Astrocyte of the spinal cord (primary cell): ENCODE results near the gene ARHGEF28.

Source experiments
- DNase-seq: peaks from one replicate; pipeline ENCODE4 v3.0.0; 2011; ENCODE audit warnings: low read depth, low spot score
- H3K4me3 ChIP-seq: 2 replicates; pipeline ENCODE4 v1.5.1; 2011; ENCODE audit warnings: low read depth, mild to moderate bottlenecking, low read length, moderate library complexity
- in situ Hi-C: cut with HindIII; loops from 2 replicates; pipeline ENCODE4 v1.10.0; 2017; ENCODE audit warnings: low sequenced_read_pairs
- TF ChIP-seq, protein P1 (sequence below): IDR thresholded peaks from 2 replicates; pipeline ENCODE4 v1.5.1; 2012; ENCODE audit warnings: low read depth, mild to moderate bottlenecking, low read length, inconsistent platforms

Gene ARHGEF28

GRCh38 chr5:73810429-73810828, 184.4 kb downstream of the ARHGEF28 start:
- no peak for DNase-seq
- no peak overlapping the region for H3K4me3 ChIP-seq
- TF ChIP-seq, protein P1, sequence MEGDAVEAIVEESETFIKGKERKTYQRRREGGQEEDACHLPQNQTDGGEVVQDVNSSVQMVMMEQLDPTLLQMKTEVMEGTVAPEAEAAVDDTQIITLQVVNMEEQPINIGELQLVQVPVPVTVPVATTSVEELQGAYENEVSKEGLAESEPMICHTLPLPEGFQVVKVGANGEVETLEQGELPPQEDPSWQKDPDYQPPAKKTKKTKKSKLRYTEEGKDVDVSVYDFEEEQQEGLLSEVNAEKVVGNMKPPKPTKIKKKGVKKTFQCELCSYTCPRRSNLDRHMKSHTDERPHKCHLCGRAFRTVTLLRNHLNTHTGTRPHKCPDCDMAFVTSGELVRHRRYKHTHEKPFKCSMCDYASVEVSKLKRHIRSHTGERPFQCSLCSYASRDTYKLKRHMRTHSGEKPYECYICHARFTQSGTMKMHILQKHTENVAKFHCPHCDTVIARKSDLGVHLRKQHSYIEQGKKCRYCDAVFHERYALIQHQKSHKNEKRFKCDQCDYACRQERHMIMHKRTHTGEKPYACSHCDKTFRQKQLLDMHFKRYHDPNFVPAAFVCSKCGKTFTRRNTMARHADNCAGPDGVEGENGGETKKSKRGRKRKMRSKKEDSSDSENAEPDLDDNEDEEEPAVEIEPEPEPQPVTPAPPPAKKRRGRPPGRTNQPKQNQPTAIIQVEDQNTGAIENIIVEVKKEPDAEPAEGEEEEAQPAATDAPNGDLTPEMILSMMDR, result no peak
- in situ Hi-C loops, result no loop called here

DNA sequence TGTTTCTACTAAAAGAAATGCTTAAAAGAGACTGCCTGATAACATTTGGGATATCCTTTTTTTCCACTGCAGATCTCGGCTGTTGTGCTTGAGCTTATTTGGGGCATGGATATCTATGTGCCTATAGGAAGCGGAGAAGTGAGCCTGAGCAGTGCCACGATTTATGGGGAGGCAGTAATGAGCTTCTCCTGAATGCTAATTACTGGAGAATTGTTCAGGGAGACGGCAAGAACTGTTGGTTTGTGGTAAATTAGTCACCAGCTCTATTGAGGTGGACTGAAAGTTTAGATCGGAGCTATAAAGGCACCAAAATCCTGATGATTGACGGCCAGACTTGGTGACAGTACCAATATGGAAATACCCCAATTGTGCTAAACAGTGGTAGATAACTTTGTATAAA, 186.5 kb downstream of the ARHGEF28 start:
- in situ Hi-C loops, result no loop called here
- TF ChIP-seq, protein P1, result no peak
- H3K4me3 ChIP-seq, result no peak overlapping the region
- no peak for DNase-seq

- DNase-seq, result peak; percentile 59
- peak overlapping the region; percentile 45 for H3K4me3 ChIP-seq
- in situ Hi-C loops, result no loop called here
- TF ChIP-seq, protein P1, result no peak
Measured at GRCh38 chr5:73812962-73813588, 187.1 kb downstream of the ARHGEF28 start.

DNA sequence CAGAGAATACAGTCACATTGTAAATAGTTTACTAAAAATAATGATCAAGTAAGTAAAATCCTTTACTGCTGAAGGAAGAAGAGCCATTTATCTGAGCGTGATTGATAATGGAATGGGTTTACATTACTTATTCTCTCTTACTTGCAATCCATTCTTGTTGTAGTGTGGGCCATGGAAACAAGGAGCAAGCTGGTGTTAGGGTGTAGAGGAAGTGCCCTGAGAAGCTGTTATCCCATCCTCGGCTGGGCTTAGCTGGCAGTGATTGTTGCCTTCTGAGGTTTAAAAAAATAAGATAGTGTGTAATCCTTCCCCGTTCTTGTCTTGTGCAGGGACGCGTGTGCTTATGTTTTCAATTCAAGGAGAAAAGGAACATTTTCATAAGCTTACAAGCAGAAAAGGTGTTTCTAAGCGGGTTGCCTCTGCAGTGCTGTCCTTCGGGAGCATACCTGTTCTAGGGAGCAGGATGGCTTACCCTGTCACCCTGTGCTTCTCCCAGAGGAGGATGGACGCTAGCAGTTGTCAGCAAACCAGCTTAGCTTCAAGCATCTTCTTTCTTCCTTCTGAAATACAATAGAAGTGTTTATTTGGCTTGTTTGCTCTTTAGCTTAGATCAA, 188.3 kb downstream of the ARHGEF28 start:
- DNase-seq, result no peak
- TF ChIP-seq, protein P1, result no peak
- in situ Hi-C loops, result no loop called here
- H3K4me3 ChIP-seq, result peak overlapping the region; percentile 15

GRCh38 chr5:73815631-73816030, 189.6 kb downstream of the ARHGEF28 start:
- DNase-seq, result peak; percentile 55
- in situ Hi-C loops, result no loop called here
- H3K4me3 ChIP-seq, result no peak overlapping the region
- TF ChIP-seq, protein P1, result no peak

DNA sequence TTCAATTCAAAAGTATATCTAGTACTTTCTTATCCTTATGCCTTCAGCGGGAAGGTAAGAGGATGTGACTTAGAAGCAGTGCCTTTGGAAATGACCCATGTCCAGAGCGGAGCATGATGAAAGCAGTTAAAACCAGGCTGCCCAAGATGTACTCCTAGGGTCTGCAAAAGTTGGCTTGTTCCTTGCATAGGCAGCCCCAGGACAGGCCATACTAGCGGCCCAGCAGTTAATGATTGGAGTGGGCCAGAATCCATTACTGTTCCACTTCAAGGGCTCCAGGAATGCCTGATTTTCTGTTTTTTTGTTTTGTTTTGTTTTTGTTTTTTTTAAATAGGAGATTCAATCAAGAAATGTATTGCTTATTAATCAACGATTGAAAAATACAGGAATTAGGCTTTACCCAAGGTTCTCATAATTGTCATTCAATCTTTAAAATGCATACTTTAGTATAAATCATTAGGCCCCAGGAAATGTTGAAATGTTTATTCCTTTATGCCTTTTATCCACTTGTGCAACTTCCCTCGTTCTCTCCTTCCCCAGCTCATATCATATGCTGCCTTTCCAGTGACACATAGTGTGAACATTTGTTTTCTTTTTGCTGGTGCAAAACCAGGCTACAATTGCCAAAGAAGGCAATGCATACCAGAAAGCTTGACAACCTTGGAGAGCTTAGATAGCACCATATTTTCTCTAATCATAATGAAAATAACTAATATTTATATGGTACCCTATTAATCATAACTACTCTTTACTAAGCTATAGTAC, 190.8 kb downstream of the ARHGEF28 start:
- in situ Hi-C loops, result no loop called here
- peak; percentile 69 for DNase-seq
- H3K4me3 ChIP-seq, result no peak overlapping the region
- TF ChIP-seq, protein P1, result no peak
